H1 (cell line): ENCODE measurements around the gene RANBP17. TPM values are rescaled to one million over a fixed set of nuclear protein-coding genes. Genes with fewer than 3 reads are reported as not detected.

Experiments
- CTCF ChIA-PET: fragments of 300-600 bp; sonication (Branson Sonifier 250); formaldehyde crosslinking; loops from one replicate; lab custom pipeline; 2021; ENCODE audit not compliant: partially characterized antibody; lab: Charles Lee
- POLR2A ChIA-PET: fragments of 300-600 bp; sonication (Branson Sonifier 250); formaldehyde crosslinking; loops from one replicate; lab custom pipeline; 2021; ENCODE audit warnings: inconsistent platforms; ENCODE audit not compliant: partially characterized antibody; lab: Charles Lee
- DNase-seq, 2 experiments: peaks; one replicate each; pipeline versions ENCODE4 v3.0.0 to v3.0.0-alpha.2; 2010 to 2022; ENCODE audit warnings: low spot score in 2 of 2, low read depth in 1 of 2, mixed read lengths in 1 of 2
- FAIRE-seq: peaks from 2 replicates; lab custom pipeline; 2011; peaks lifted over from hg19 to GRCh38; lab: Jason Lieb, UNC
- H2AFZ ChIP-seq: 2 replicates; pipeline ENCODE4 v1.8.1; 2012; ENCODE audit warnings: low read length, inconsistent platforms
- H2AK5ac ChIP-seq: 2 replicates; pipeline ENCODE4 v1.6.1; 2013; ENCODE audit warnings: low read depth, low read length
- H2BK120ac ChIP-seq: replicated peaks from 2 replicates; pipeline ENCODE3; 2013; ENCODE audit warnings: low read depth, low read length, inconsistent platforms
- H2BK12ac ChIP-seq: 2 replicates; pipeline ENCODE4 v1.6.1; 2013; ENCODE audit warnings: low read depth, low read length
- H2BK15ac ChIP-seq: 2 replicates; pipeline ENCODE4 v1.6.1; 2013; ENCODE audit warnings: low read length
- H2BK20ac ChIP-seq: 2 replicates; pipeline ENCODE4 v1.6.1; 2013; ENCODE audit warnings: low read length
- H2BK5ac ChIP-seq: 2 replicates; pipeline ENCODE4 v1.6.1; 2013; ENCODE audit warnings: low read depth, low read length
- H3K14ac ChIP-seq: 2 replicates; pipeline ENCODE4 v1.6.1; 2013; ENCODE audit warnings: inconsistent platforms; ENCODE audit not compliant: insufficient read length
- H3K18ac ChIP-seq: 2 replicates; pipeline ENCODE4 v1.6.1; 2013; ENCODE audit warnings: low read length; ENCODE audit errors: extremely low read depth
- H3K23ac ChIP-seq: 2 replicates; pipeline ENCODE4 v1.6.1; 2013; ENCODE audit warnings: inconsistent platforms; ENCODE audit not compliant: insufficient read length
- H3K23me2 ChIP-seq: 2 replicates; pipeline ENCODE4 v1.6.1; 2013; ENCODE audit warnings: low read depth, low read length
- H3K27ac ChIP-seq: 2 replicates; pipeline ENCODE4 v1.6.1; 2011; ENCODE audit warnings: low read depth, low read length, inconsistent platforms
- H3K27me3 ChIP-seq, 4 experiments: replicated peaks in 1 of 4; 1 replicate in 1 of 4; 2 replicates in 3 of 4; pipeline versions ENCODE4 v1.6.1 to v1.8.1; 2011 to 2013; ENCODE audit warnings: low read length in 3 of 4, mild to moderate bottlenecking in 3 of 4, inconsistent platforms in 2 of 4, mixed read lengths in 2 of 4, moderate library complexity in 1 of 4; ENCODE audit not compliant: control insufficient read depth in 3 of 4, insufficient read depth in 3 of 4; ENCODE audit errors: extremely low read depth in 1 of 4
- H3K36me3 ChIP-seq, 4 experiments: 2 replicates each; pipeline versions ENCODE4 v1.6.1 to v1.8.1; 2011 to 2013; ENCODE audit warnings: mild to moderate bottlenecking in 4 of 4, low read length in 3 of 4, moderate library complexity in 2 of 4, control low read depth in 1 of 4, inconsistent platforms in 1 of 4; ENCODE audit not compliant: insufficient read depth in 4 of 4, control insufficient read depth in 2 of 4
- H3K4ac ChIP-seq: replicated peaks from 2 replicates; pipeline ENCODE3; 2013; ENCODE audit warnings: low read length, low read depth, mixed read lengths, inconsistent platforms; ENCODE audit not compliant: insufficient read length
- H3K4me1 ChIP-seq, 4 experiments: replicated peaks in 1 of 4; 1 replicate in 1 of 4; 2 replicates in 3 of 4; pipeline versions ENCODE4 v1.6.1 to v1.8.1; 2011 to 2013; ENCODE audit warnings: low read length in 3 of 4, inconsistent platforms in 2 of 4, mixed read lengths in 1 of 4; ENCODE audit not compliant: insufficient read depth in 4 of 4, control insufficient read depth in 3 of 4
- H3K4me2 ChIP-seq, 2 experiments: 2 replicates each; pipeline versions ENCODE4 v1.6.1 to v1.8.1; 2011 to 2013; ENCODE audit warnings: low read depth in 2 of 2, low read length in 2 of 2, control low read depth in 1 of 2, inconsistent platforms in 1 of 2, mild to moderate bottlenecking in 1 of 2; ENCODE audit not compliant: insufficient read depth in 1 of 2
- H3K4me3 ChIP-seq, 4 experiments: fragments of 200-600, 300-600 bp in 1 of 4; sonication (generic), shearing (Covaris generic), sonication (Bioruptor Twin) in 1 of 4; 2 replicates each; pipeline versions ENCODE4 v1.5.1 to v1.8.1; 2011 to 2016; ENCODE audit warnings: low read length in 4 of 4, low read depth in 3 of 4, control low read depth in 2 of 4, inconsistent platforms in 2 of 4, mild to moderate bottlenecking in 2 of 4, mixed read lengths in 1 of 4, moderate library complexity in 1 of 4; ENCODE audit not compliant: insufficient read depth in 2 of 4; ENCODE audit errors: extremely low read depth in 1 of 4
- H3K56ac ChIP-seq: replicated peaks from 2 replicates; pipeline ENCODE3; 2013; ENCODE audit warnings: low read depth, mild to moderate bottlenecking, mixed read lengths, low read length, inconsistent platforms; ENCODE audit not compliant: insufficient read length
- H3K79me1 ChIP-seq: 2 replicates; pipeline ENCODE4 v1.6.1; 2013; ENCODE audit warnings: low read depth, low read length, control low read depth
- H3K79me2 ChIP-seq, 2 experiments: 2 replicates each; pipeline versions ENCODE4 v1.6.1 to v1.8.1; 2012 to 2013; ENCODE audit warnings: low read length in 2 of 2, mild to moderate bottlenecking in 2 of 2, inconsistent platforms in 1 of 2; ENCODE audit not compliant: insufficient read depth in 2 of 2, control insufficient read depth in 1 of 2
- H3K9ac ChIP-seq, 4 experiments: replicated peaks in 1 of 4; 1 replicate in 1 of 4; 2 replicates in 3 of 4; pipeline versions ENCODE4 v1.6.1 to v1.8.1; 2011 to 2013; ENCODE audit warnings: low read depth in 3 of 4, low read length in 3 of 4, control low read depth in 2 of 4, mild to moderate bottlenecking in 2 of 4, moderate library complexity in 2 of 4, inconsistent platforms in 1 of 4; ENCODE audit errors: extremely low read depth in 1 of 4
- H3K9me3 ChIP-seq, 2 experiments: 2 replicates each; pipeline versions ENCODE4 v1.6.1 to v1.8.1; 2012 to 2013; ENCODE audit warnings: mild to moderate bottlenecking in 2 of 2, moderate library complexity in 2 of 2, control low read depth in 1 of 2, inconsistent platforms in 1 of 2, low read depth in 1 of 2, low read length in 1 of 2, mixed read lengths in 1 of 2; ENCODE audit not compliant: insufficient read depth in 2 of 2
- H4K20me1 ChIP-seq, 2 experiments: replicated peaks in 1 of 2; 2 replicates each; pipeline versions ENCODE3 to v1.8.1; 2011 to 2013; ENCODE audit warnings: inconsistent platforms in 2 of 2, low read length in 2 of 2, mild to moderate bottlenecking in 1 of 2; ENCODE audit not compliant: insufficient read depth in 2 of 2, control insufficient read depth in 1 of 2
- H4K5ac ChIP-seq: 2 replicates; pipeline ENCODE4 v1.6.1; 2013; ENCODE audit warnings: low read length, low read depth, mixed read lengths, inconsistent platforms; ENCODE audit not compliant: insufficient read length
- H4K8ac ChIP-seq: 2 replicates; pipeline ENCODE4 v1.8.0; 2013; ENCODE audit warnings: mild to moderate bottlenecking, moderate library complexity, low read length, inconsistent platforms; ENCODE audit not compliant: insufficient read depth; ENCODE audit errors: extremely low read depth
- H4K91ac ChIP-seq: replicated peaks from 2 replicates; pipeline ENCODE3; 2013; ENCODE audit warnings: low read length, mixed read lengths, inconsistent platforms; ENCODE audit not compliant: insufficient read length
- E2F6 ChIP-seq: IDR thresholded peaks from 2 replicates; pipeline ENCODE4 v1.6.1; 2012; ENCODE audit warnings: inconsistent platforms
- GABPA ChIP-seq: IDR thresholded peaks from 2 replicates; pipeline ENCODE4 v1.6.1; 2011; ENCODE audit warnings: mild to moderate bottlenecking, low read length, moderate library complexity, borderline replicate concordance; ENCODE audit not compliant: insufficient read depth
- HDAC6 ChIP-seq: IDR thresholded peaks from one replicate; pipeline ENCODE4 v1.7.1; 2012; ENCODE audit warnings: low read depth, mild to moderate bottlenecking, inconsistent platforms, low read length, moderate library complexity
- KDM1A ChIP-seq: fragments of 200-600, 300-600 bp; sonication (generic); IDR thresholded peaks from 2 replicates; pipeline ENCODE4 v1.7.1; 2016; ENCODE audit warnings: mild to moderate bottlenecking, low read length, borderline replicate concordance
- NANOG ChIP-seq: IDR thresholded peaks from 2 replicates; pipeline ENCODE4 v1.6.1; 2011; ENCODE audit warnings: low read length, low read depth, mild to moderate bottlenecking, inconsistent platforms; ENCODE audit not compliant: insufficient read depth, poor library complexity, severe bottlenecking
- RBBP5 ChIP-seq: IDR thresholded peaks from 2 replicates; pipeline ENCODE4 v1.7.1; 2012; ENCODE audit warnings: low read depth, mild to moderate bottlenecking, inconsistent platforms, low read length, moderate library complexity, borderline replicate concordance
- RNF2 ChIP-seq: fragments of 200-900, 300-1000 bp; sonication (generic); IDR thresholded peaks from 2 replicates; pipeline ENCODE4 v1.7.1; 2016; ENCODE audit warnings: borderline replicate concordance, low read depth, mild to moderate bottlenecking, antibody characterized with exemption, low read length; ENCODE audit not compliant: poor library complexity, severe bottlenecking; ENCODE audit errors: missing control alignments
- RXRA ChIP-seq: IDR thresholded peaks from 2 replicates; pipeline ENCODE4 v1.6.1; 2011; ENCODE audit warnings: low read depth, mild to moderate bottlenecking, low read length, moderate library complexity; ENCODE audit not compliant: insufficient read depth
- SP2 ChIP-seq: IDR thresholded peaks from 2 replicates; pipeline ENCODE4 v1.6.1; 2012; ENCODE audit warnings: mild to moderate bottlenecking, low read length, inconsistent platforms
- TAF1 ChIP-seq: IDR thresholded peaks from 2 replicates; pipeline ENCODE4 v1.6.1; 2011; ENCODE audit warnings: mild to moderate bottlenecking, low read depth, low read length
- TBP ChIP-seq: IDR thresholded peaks from 2 replicates; pipeline ENCODE4 v1.6.1; 2011; ENCODE audit warnings: low read depth, low read length, improper control_type of control experiment
- TCF12 ChIP-seq: IDR thresholded peaks from 2 replicates; pipeline ENCODE4 v1.6.1; 2011; ENCODE audit warnings: low read depth, mild to moderate bottlenecking, low read length
- WGBS, 2 experiments: shearing (Covaris generic) in 1 of 2; methylation state at CpG; one replicate each; pipeline versions ENCODE4 v1.1.6 to v1.1.7; 2013 to 2015; ENCODE audit warnings: low lambda C conversion rate in 2 of 2, mixed read lengths in 2 of 2, inconsistent platforms in 1 of 2, low coverage in 1 of 2, missing lambda C conversion rate in 1 of 2; ENCODE audit not compliant: insufficient replicate concordance in 2 of 2, insufficient coverage in 1 of 2, insufficient read length in 1 of 2; ENCODE audit errors: extremely low coverage in 1 of 2, missing lambda C conversion rate in 1 of 2; 5-methylcytosine and 5-hydroxymethylcytosine counted together
- polyA plus RNA-seq, 7 experiments: library from polyadenylated mRNA; depleted of rRNA in 3 of 7; stranded (reverse) in 5 of 7; unstranded in 2 of 7; fragments of >200 nt in 5 of 7; fragments of 200-250 nt in 2 of 7; gene quantifications; 1 replicate in 5 of 7; 2 replicates in 1 of 7; 4 replicates in 1 of 7; pipeline versions ENCODE4 v1.2.1 to v1.2.3, GENCODE V29; 2011 to 2013; ENCODE audit warnings: missing spikeins in 2 of 7, mixed read lengths in 2 of 7
- total RNA-seq: library from RNA; stranded (reverse); fragmentation: NEBNext Ultra II Directional; extraction: Animal tissue kit (Norgen Biotek cat#: 25700); gene quantifications from 2 replicates; pipeline ENCODE4 v1.2.1, GENCODE V29; 2021

RANBP17 gene
- total and polyA plus RNA-seq, 2 of the 8 experiments (the other 6 are each of a cell fraction or from before 2014, with no cell fraction given), result 8.6 to 21.3 TPM

GRCh38 chr5:171264843-171265242, 403.0 kb downstream of the RANBP17 start:
- Histone ChIP-seq H4K5ac (no peak overlapping the region), H3K27me3 (no peaks in the 10 kb centered on the region), H3K4ac (no peak overlapping the region), H4K20me1 (no peaks in the 10 kb centered on the region), H2BK12ac (no peak overlapping the region), H3K79me1 (no peaks in the 10 kb centered on the region), H3K4me1 (no peaks in the 10 kb centered on the region), H3K18ac (no peak overlapping the region), H3K23ac (no peak overlapping the region), H3K56ac (no peak overlapping the region), H4K8ac (no peak overlapping the region), H2BK5ac (no peak overlapping the region), H3K23me2 (no peaks in the 10 kb centered on the region), H3K27ac (no peak overlapping the region), H3K4me2 (no peak overlapping the region), H3K79me2 (no peaks in the 10 kb centered on the region), H3K9ac (no peak overlapping the region), H2BK120ac (no peak overlapping the region), H2AK5ac (no peak overlapping the region), H3K36me3 (no peaks in the 10 kb centered on the region), H2AFZ (no peak overlapping the region), H3K9me3 (no peaks in the 10 kb centered on the region), H2BK15ac (no peak overlapping the region), H4K91ac (no peak overlapping the region), H3K14ac (no peak overlapping the region), H2BK20ac (no peak overlapping the region), H3K4me3 (no peak overlapping the region)
- no peak for DNase-seq
- POLR2A ChIA-PET, result no interaction called here
- CTCF ChIA-PET, result interaction anchor here (1.7 to 4.1 kb wide), 3 partner anchors 8 to 520 kb away, joined by 5 to 25 read pairs (median 5); no protein-coding TSS in a partner anchor
- FAIRE-seq, result no peak
- 89% methylated on average over 2 of the region's 2 CpGs; no CpG with 5 or more reads in 1 of the 2 experiments for WGBS, 2 experiments
- no peak for TF ChIP-seq TCF12
- no peak for TF ChIP-seq TBP
- no peak for TF ChIP-seq RBBP5
- no peak for TF ChIP-seq KDM1A
- no peak for TF ChIP-seq E2F6
- TF ChIP-seq HDAC6, result no peak
- TF ChIP-seq GABPA, result no peak
- no peak for TF ChIP-seq TAF1
- TF ChIP-seq SP2, result no peak
- no peak for TF ChIP-seq RXRA
- no peak for TF ChIP-seq RNF2
- TF ChIP-seq NANOG, result no peak
